Thyroid gland (tissue), 4 donors: ENCODE results near the gene SLC24A4.

ENCODE experiments used
- CTCF ChIP-seq, 6 experiments: fragments of 200-600 bp in 3 of 6; fragments of 450-650 bp in 3 of 6; sonication (generic) in 3 of 6; IDR thresholded peaks; one replicate each; pipeline ENCODE4 v1.5.1; 2016 to 2019; ENCODE audit warnings: antibody characterized with exemption in 6 of 6, mild to moderate bottlenecking in 2 of 6, inconsistent platforms in 1 of 6, moderate library complexity in 1 of 6
- POLR2A ChIP-seq, 2 donors: fragments of 450-650 bp; IDR thresholded peaks; one replicate each; pipeline ENCODE4 v1.6.1; 2017; ENCODE audit warnings: antibody characterized with exemption in 2 of 2, mild to moderate bottlenecking in 2 of 2, moderate library complexity in 1 of 2

- TF ChIP-seq CTCF (IDR thresholded peaks at IDR 0.05) = no peak
- no peak for TF ChIP-seq POLR2A (IDR thresholded peaks at IDR 0.05)
Measured at GRCh38 chr14:92404938-92405337, 82.0 kb downstream of the SLC24A4 start.
